Measurements from ENCODE around the gene MYF6. TPM values are rescaled to one million over a fixed set of nuclear protein-coding genes. Genes with fewer than 3 reads are reported as not detected.

The MYF6 gene
- total and polyA plus RNA-seq, 7 donors = not detected

DNA sequence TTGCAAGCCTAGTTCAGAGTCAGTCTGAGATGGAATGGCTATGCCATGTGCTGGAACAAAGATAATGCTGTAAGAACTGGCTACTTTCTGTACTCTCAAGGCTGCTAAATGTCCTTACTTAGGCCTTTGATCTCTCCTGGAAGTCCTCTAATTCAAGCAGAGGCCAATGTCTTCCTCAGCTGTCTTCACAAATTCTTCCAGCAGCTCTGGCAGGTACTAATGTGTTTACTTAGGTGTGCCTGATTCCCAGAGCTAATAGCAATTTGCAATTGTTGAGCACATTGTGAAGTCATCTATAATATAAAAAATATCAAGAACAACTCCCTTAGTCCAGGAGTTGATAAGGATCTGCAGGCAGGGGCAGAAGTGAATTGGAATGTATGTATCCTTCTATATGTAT lies 5.4 kb downstream of the MYF6 start:
- H3K4me1 ChIP-seq = peaks cover 0 to 8% (median 0%) of the 10 kb centered on the region in 4 donors
- intact Hi-C loops (cut with DNase I) = no loop called here

GRCh38 chr12:80713419-80713818 lies 6.0 kb downstream of the MYF6 start:
- Histone ChIP-seq H3K4me1 (peaks cover 0 to 5% (median 0%) of the 10 kb centered on the region in 4 donors), H3K27ac (no peak overlapping the region), H3K27me3 (peaks cover 4 to 77% (median 26%) of the 10 kb centered on the region in 3 donors), H3K4me3 (no peak overlapping the region), H3K9me3 (no peaks in the 10 kb centered on the region), H3K36me3 (no peaks in the 10 kb centered on the region)
- intact Hi-C loops (cut with DNase I) = no loop called here
- WGBS, 2 donors = 50 to 54% methylated on average over 4 of the region's 4 CpGs
- no peak for TF ChIP-seq CTCF (IDR thresholded peaks at IDR 0.05)
- TF ChIP-seq EP300 (IDR thresholded peaks at IDR 0.05) = no peak
- TF ChIP-seq POLR2A (IDR thresholded peaks at IDR 0.05) = no peak
- TF ChIP-seq POLR2AphosphoS5 (IDR thresholded peaks at IDR 0.05) = no peak
- no peak for DNase-seq

More for the DNA sequence above, 5.4 kb downstream of the MYF6 start:
- no peak for TF ChIP-seq CTCF (IDR thresholded peaks at IDR 0.05)
- TF ChIP-seq POLR2A (IDR thresholded peaks at IDR 0.05) = no peak
- TF ChIP-seq POLR2AphosphoS5 (IDR thresholded peaks at IDR 0.05) = no peak
- TF ChIP-seq EP300 (IDR thresholded peaks at IDR 0.05) = no peak
- H3K9me3 ChIP-seq = no peaks in the 10 kb centered on the region
- H3K4me3 ChIP-seq = no peak overlapping the region
- H3K36me3 ChIP-seq = no peaks in the 10 kb centered on the region
- DNase-seq = no peak
- H3K27me3 ChIP-seq = peaks cover 4 to 83% (median 26%) of the 10 kb centered on the region in 3 donors
- H3K27ac ChIP-seq = no peak overlapping the region

- no peaks in the 10 kb centered on the region for H3K9me3 ChIP-seq
- peaks cover 4 to 71% (median 21%) of the 10 kb centered on the region in 3 donors for H3K27me3 ChIP-seq
- no peak for DNase-seq
- intact Hi-C loops (cut with DNase I) = no loop called here
- no peak overlapping the region for H3K27ac ChIP-seq
- no peaks in the 10 kb centered on the region for H3K4me1 ChIP-seq
- no peak for TF ChIP-seq EP300 (IDR thresholded peaks at IDR 0.05)
- no peak for TF ChIP-seq POLR2AphosphoS5 (IDR thresholded peaks at IDR 0.05)
- TF ChIP-seq POLR2A (IDR thresholded peaks at IDR 0.05) = no peak
- no peak for TF ChIP-seq CTCF (IDR thresholded peaks at IDR 0.05)
- no peaks in the 10 kb centered on the region for H3K36me3 ChIP-seq
- WGBS, 2 donors = 9 to 15% methylated on average over 16 of the region's 16 CpGs
- H3K4me3 ChIP-seq = no peak overlapping the region
These were observed 6.6 kb downstream of the MYF6 start for GRCh38 chr12:80714055-80714454.

DNA sequence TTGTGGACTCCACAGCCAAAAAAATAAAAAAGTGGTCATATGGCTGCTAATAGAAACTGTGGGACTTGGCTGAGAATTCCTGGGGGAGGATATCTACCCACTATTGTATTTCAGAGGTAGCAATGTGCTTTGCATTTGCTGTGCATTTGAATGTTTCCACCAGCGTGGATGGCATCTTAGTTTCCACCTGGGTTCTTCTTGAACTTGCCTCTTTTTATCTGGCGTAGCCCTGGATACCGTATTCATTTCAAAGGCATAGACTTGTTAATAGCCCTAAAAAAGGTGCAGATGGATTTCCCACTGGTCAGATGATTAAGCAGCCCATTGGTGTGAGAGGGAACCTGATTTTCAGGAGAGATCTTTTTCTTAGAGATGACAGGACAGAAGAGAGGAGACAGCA lies 7.4 kb downstream of the MYF6 start:
- no peaks in the 10 kb centered on the region for H3K36me3 ChIP-seq
- no peak overlapping the region for H3K27ac ChIP-seq
- peaks cover 4 to 64% (median 16%) of the 10 kb centered on the region in 3 donors for H3K27me3 ChIP-seq
- no peaks in the 10 kb centered on the region for H3K9me3 ChIP-seq
- H3K4me1 ChIP-seq = no peaks in the 10 kb centered on the region
- 39 to 59% methylated on average over 3 of the region's 3 CpGs for WGBS, 2 donors
- intact Hi-C loops (cut with DNase I) = no loop called here
- no peak for TF ChIP-seq POLR2AphosphoS5 (IDR thresholded peaks at IDR 0.05)
- TF ChIP-seq POLR2A (IDR thresholded peaks at IDR 0.05) = no peak
- DNase-seq = no peak
- H3K4me3 ChIP-seq = no peak overlapping the region

DNA sequence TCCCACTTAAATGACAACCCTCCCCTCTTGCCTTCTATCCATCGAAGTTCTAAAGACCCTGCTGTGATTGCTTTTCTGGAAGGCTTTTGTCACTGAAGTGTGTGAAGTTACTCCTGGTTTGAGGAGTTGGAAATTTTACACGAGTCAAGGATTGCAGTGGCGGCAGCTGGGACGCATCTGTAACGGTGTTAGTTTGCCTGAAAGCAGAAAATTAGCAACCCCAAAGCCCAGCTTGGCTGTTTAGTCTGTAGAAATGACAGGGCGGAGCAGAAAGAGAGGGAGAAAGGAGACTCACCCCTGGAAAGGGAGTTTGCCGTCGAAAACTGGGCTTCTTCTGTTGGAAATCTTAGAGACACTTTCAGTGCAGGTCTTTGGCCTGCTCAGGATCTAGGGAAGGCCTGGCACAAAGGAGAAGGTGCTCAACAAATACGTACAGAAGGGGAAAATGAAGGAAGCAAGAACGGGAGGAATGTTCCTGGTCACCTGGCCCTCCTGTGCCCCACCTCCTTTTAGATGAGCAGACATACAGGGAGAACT lies 8.3 kb downstream of the MYF6 start:
- H3K36me3 ChIP-seq = no peaks in the 10 kb centered on the region
- DNase-seq = no peak
- intact Hi-C loops (cut with DNase I) = no loop called here
- no peaks in the 10 kb centered on the region for H3K9me3 ChIP-seq
- H3K27me3 ChIP-seq = peaks cover 4 to 55% (median 9%) of the 10 kb centered on the region in 3 donors
- no peak overlapping the region for H3K4me3 ChIP-seq
- no peak overlapping the region for H3K27ac ChIP-seq
- H3K4me1 ChIP-seq = no peaks in the 10 kb centered on the region
- TF ChIP-seq EP300 (IDR thresholded peaks at IDR 0.05) (no peak), POLR2A (IDR thresholded peaks at IDR 0.05) (no peak), CTCF (IDR thresholded peaks at IDR 0.05) (no peak), POLR2AphosphoS5 (IDR thresholded peaks at IDR 0.05) (no peak)
- 19 to 27% methylated on average over 10 of the region's 10 CpGs for WGBS, 2 donors

Data from sigmoid colon (tissue), 7 donors.